GM19240 (cell line): ENCODE measurements around the gene CDHR3.
"Not testable (repeated sequence)": the region's sequence is repeated elsewhere in the genome, so short reads cannot be mapped to it uniquely, and the experiment has no call there.

Experiments
- DNase-seq: peaks from one replicate; pipeline ENCODE4 v3.0.0; 2011; ENCODE audit warnings: low spot score; ENCODE audit not compliant: insufficient read length

CDHR3 gene

GRCh38 chr7:105958012-105958411, 5.1 kb upstream of the CDHR3 start:
- DNase-seq: no peak

DNA sequence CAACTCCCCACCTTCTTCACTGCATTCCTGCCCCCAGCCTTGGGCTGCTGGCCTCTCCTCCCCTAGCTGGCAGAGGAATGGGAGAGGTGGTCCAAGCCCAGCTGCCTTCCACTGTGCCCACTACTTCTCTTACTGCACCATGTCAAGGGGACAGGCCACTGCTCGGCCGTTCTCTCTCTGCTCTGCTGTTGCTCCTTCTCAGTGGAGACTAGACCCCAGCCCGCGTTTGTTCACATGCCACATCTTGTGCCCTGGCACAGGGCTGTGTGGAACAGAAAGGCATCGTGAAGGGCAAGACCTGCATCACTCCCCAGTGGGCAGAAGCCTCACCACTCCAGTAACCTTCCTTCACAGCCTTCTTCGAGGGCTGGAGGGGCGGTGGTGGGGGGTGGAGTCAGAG, 711 bp upstream of the CDHR3 start:
- DNase-seq: no peak

GRCh38 chr7:105971845-105972244, 8.8 kb downstream of the CDHR3 start:
- DNase-seq: no peak

DNA sequence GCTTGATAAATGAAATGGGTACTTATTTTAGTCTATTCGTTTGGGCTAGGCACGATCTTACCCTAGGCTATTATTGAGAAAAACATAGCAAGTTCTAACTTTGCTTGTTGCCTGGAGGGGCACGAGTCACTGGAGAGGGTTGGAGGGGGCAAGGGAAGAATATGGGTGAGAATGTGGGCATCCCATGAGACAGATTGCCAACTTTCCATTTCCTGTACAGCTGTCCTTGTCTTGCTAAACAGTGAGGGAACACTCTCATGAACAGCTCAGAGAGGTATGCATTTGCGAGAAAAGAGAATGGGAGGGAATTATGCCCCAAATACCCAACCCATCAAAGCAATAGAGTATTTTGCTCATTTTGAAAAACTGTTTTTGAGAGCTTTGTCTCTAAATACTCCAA, 9.2 kb downstream of the CDHR3 start:
- no peak for DNase-seq

DNA sequence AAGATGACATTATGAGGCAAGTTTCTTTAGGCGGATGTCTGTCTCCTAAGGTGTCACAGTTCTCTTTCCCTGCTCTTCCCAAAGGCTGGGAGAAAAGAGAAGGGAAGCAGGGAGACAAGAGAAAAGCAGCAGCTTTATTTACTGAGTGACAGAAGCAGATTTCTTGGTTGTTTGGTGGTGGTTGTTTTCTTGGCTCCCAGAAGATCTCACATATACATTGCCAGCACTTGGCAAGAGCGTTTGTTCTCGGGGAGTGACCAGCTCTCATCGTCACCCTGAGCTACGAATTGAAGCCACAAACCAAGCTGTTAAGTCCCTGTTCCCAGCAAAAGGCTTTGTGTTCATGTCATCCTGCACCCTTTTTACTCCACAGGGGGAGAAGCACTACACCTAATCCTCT, 11.4 kb downstream of the CDHR3 start:
- no peak for DNase-seq

DNA sequence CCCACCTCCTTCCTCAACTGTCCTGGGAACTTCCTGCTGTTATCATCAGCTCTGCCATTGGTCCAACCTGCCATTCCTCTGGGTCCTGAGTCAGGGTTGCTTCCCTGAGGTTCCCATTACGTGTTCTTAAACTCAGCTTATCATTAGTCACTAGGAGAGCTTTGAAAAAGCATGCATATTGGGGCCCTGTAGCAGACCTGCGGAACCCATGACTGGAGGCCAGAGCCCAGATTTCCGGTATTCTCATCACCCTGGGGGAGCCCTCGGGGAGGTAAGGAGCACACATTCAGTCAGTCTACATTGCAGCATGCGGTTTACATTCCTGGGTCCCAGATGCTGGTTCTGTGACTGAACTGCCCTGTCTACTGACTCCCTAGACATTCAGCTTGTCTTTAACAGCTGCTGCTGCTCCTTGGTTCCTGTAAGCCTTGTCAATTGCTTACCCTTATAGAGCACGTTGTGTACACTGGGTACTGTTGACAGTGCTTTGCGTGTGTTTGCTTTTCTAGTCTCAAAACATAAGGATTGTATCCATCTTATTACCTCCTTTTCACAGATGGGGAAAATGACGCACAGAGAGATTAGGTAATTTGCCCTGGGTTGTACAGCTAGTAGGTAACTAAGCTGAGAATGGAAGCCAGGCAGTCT, 12.8 kb downstream of the CDHR3 start:
- DNase-seq: no peak

DNA sequence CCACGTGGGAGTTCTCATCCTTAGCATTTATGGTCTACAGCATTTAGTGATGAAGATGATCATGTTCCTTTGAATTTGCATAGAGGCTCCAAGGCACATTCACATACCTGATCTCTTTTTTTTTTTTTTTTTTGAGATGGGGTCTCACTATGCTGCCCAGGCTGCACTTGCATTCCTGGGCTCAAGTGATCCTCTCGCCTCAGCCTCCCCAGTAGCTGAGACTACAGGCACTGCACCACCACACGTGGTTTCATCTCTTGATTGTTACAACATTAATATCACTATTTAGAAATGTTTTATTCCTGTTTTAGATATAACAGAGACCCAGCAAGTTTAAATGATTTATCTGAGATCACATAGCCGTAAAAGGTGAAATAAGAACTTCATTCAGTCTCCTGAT, 13.8 kb downstream of the CDHR3 start:
- no peak for DNase-seq

DNA sequence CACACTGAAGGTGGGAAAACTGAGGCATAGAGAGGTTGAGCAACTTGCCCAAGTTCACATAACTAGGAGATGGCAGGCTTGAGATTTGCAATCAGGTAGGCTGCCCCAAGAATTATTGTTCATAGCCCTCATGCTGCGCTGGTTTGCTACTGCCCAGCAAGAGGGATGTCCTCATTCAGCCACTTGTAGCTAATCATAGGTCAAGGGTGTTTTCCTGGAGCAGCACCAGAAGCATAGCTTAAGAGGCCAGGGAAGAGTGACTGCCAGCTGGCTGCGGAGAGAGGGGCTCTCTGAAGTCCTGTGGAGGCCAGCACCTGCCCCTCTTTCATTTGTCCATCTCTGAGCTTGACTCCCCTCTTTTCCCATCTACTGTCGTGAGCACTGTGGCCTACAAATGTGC, 15.0 kb downstream of the CDHR3 start:
- no peak for DNase-seq

DNA sequence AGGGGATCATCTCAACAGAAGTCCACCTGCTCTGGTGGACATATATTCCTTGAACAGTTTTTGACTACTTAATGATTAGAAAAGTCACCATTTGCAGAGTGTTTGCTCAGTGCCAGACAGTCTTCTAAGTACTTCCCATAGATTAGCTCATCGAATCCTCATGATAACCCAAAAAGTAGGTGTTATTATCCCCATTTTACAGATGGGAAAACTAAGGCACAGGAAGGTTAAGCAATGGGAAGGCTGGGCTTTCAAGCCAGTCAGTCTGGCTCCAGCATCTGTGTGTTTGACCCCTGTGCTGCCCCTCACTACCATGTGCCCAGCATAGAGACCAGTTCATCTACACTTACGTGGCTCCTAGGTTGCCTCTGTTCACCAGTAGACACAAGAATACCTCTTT, 15.9 kb downstream of the CDHR3 start:
- DNase-seq: no peak

DNA sequence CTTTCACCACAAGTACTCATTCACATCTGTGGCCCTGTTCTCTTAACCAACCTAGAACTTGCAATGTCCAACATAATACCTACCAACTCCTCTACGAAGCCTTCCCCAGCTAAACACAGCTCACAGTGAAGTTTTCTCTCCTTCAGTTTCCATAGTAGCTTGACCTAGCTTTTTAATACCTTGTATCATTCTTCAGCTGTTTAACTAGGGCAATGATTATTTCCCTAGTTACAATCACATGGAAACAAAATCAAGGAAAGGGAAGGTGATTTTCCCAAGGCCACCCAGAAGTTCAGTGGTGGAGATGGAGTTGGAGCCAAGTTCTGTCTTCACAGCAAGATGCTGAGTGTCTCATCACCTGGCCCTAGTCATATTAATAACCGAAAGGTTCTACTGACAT, 16.3 kb downstream of the CDHR3 start:
- DNase-seq: no peak

GRCh38 chr7:105980645-105981396, 17.8 kb downstream of the CDHR3 start:
- no peak for DNase-seq

GRCh38 chr7:105982388-105982787, 19.3 kb downstream of the CDHR3 start:
- no peak for DNase-seq

DNA sequence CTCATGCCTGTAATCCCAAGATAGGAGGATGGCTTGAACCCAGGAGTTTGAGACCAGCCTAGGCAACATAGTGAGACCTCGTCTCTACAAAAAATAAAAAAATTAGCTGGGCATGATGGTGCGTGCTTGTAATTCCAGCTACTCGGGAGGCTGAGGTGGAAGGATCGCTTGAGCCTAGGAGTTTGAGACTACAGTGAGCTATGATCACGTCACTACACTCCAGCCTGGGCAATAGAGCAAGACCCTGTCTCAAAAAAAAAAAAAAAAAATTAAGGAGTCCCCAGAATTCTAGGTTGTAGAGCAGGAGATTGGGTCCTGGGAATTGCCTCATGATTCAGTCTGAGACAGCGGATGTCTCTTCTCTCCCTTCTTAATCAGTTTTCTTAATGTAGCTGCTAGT, 21.7 kb downstream of the CDHR3 start:
- DNase-seq: not testable (repeated sequence)

DNA sequence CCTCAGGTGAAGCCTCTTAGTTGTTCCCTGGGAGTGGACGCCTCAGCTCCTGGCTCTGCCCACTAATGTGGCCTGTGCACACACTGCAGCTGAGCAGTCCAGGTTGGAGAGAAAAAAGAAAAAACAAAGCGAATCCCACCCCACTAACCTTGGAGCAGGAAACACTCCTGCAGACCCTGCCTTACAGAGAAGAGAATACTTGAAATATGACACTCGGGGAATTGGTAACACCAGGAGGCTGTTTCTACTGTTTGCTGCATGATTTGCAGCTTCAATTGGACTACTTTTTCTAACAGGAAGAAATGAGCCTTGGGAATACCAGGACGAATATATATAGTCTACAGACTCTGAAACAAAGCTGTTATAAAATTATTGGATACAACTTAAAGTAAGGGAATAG, 22.2 kb downstream of the CDHR3 start:
- DNase-seq: no peak

DNA sequence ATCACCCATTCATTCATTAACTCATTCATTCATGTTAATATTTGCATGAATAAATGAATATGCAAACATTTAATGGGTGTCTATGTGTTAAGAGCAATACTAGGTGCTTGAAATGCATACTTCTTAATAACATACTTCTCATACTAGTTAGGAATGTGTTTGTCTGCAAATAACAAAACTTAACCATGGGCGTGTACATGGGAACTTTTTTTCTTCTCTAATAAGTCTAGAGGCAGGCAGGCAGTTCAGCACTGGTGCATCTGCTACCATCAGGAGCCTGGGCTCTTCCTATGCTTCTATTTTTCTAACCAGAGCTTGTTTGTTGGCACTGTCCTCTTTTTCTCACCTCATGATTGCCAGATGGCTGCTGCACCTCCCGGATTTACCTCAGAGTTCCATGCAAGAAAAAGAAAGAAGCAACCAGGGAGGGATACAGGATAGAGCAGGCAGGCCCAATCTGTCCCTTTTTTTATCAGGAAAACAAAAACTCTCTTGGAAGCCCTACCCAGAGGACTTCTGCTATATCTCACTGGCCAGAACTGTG, 22.7 kb downstream of the CDHR3 start:
- DNase-seq: no peak

- no peak for DNase-seq
Measured at GRCh38 chr7:105987046-105987445, 24.0 kb downstream of the CDHR3 start.

- no peak for DNase-seq
Measured at GRCh38 chr7:105988276-105988675, 25.2 kb downstream of the CDHR3 start.

DNA sequence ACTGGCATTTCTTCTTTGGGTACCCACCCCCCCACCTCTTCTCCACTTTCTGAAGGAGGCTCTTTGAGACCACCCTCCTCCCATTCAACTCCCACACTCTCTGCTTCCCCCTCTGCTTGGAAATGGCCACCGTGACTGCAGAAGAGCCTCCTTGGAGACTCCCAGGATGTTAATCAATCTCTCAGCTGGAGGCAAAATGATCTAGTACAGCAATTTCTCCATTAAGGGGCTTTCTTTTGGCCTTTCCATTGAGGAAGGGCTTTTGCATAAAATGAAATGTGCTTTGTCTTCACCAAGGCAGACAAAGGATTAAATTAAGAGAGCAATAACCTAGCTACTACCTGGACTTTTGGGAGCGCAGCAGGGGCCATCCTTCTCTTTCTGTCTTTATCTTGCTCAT, 26.1 kb downstream of the CDHR3 start:
- DNase-seq: no peak

- no peak for DNase-seq
Measured at GRCh38 chr7:105989686-105990085, 26.6 kb downstream of the CDHR3 start.

DNA sequence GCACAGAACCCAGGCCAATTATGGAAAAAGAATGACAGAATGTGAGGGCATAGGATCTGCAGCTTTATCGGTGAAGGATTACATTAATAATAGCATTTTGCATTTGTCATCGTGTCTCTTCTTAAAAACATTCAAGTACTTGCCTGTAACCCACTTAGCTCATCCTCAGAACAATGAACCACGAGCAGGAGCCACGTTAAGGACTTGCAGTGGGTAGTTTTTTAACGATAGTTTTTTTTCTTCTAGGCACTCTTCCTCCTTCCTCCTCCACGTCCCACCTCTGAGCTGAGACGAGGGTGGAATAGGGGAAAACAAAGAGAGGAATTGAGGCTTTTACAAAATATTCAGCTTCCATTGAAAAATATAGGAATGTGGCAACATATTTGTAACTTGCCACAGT, 27.1 kb downstream of the CDHR3 start:
- DNase-seq: no peak

DNA sequence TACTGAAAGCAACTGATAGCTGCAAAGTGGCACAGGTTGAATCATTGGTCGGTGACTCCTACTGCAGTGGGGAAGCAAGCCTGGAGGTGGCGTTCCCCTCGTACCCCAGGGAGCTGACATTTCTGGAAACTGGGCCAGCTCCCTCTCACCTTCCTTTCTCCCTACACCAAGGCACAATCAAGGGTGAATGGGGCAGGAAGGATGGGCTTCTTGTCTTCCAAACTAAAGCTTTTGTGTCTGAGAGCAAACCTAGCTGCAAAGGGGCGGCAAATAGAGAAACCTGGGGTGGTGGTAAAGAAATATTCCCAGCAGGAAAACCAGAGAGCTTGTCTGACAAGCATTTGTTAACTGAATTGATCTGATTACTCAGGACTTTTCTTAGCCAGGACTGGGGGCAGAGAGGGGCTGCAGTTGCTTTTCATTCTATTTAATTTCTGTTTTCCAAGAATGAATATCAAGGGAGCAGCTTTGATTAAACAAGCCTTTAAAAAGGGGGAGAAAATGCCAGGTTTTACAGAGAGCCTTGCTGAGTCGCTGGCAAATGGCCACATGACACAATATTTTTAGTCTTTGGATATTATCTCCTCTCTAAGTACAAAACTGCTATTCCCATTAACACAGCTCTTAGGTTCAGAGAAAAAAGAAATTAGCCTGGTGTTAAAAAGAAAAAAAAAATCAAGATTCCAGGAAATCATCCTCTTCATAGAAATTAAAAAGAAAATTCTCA, 27.8 kb downstream of the CDHR3 start:
- DNase-seq: no peak

- DNase-seq: no peak
Measured at GRCh38 chr7:105992905-105993304, 29.8 kb downstream of the CDHR3 start.
